GM12892 (cell line): ENCODE results near the gene SCAANT1. TPM values are rescaled to one million over a fixed set of nuclear protein-coding genes. Genes with fewer than 3 reads are reported as not detected.
A peak's percentile ranks its signal among the peaks of the same experiment; 100 is the strongest.

Source experiments
- DNase-seq: peaks from one replicate; pipeline ENCODE4 v3.0.0; 2011; ENCODE audit not compliant: insufficient read length
- FAIRE-seq: peaks from 2 replicates; lab custom pipeline; 2011; peaks lifted over from hg19 to GRCh38; lab: Jason Lieb, UNC
- POLR2A ChIP-seq: IDR thresholded peaks from 2 replicates; pipeline ENCODE4 v1.6.1; 2011; ENCODE audit warnings: low read depth, low read length, control low read depth
- POLR2AphosphoS5 ChIP-seq: IDR thresholded peaks from 2 replicates; pipeline ENCODE4 v1.6.1; 2011; ENCODE audit warnings: low read depth, low read length, control low read depth
- TAF1 ChIP-seq: IDR thresholded peaks from 2 replicates; pipeline ENCODE4 v1.6.1; 2011; ENCODE audit warnings: low read depth, mild to moderate bottlenecking, control low read depth, low read length, borderline replicate concordance
- polyA plus RNA-seq: library from polyadenylated mRNA; unstranded; fragments of >200 nt; gene quantifications from one replicate; pipeline ENCODE4 v1.2.1, GENCODE V29; 2012; ENCODE audit warnings: missing spikeins, inconsistent platforms; ENCODE audit not compliant: missing spikeins

Gene SCAANT1
- not detected for polyA plus RNA-seq

DNA sequence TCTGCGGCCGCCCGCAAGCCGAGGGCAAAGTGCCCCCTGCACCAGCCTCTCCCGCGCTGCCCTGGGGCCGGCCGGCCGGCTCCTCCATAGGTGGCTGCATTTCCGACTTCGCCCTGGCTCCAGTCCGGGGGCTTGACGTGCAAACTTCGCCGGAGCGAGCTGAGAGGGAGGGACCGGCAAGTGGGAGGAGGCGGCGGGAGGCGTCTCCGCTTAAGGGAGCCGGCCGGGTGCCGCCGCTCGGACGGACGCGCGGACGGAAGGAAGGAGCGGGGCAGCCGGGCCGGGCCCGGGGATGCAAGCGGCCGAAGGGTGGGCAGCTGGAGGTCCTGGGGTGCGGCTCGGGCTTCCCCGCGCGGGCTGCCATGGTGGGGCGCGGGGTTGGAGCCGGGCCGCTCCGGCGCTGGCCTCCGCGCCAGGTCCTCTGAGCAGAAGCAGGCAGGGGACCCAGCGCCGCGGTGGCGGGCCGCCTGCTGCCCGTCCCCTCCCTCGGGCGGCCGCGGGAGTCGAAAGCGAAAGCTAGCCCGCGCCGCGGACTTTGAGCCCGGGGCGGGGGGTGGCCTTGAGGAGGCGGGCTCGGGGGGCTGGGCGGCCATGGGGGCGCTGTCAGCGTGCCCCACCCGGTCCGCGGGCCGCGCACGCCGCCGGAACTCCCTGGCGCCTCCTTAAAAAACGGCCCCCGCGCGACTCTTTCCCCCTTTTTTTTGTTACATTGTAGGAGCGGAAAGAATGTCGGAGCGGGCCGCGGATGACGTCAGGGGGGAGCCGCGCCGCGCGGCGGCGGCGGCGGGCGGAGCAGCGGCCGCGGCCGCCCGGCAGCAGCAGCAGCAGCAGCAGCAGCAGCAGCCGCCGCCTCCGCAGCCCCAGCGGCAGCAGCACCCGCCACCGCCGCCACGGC, at the start of gene SCAANT1:
SCAANT1 (minus strand) TSS at position 511 of the 895 bp plus-strand sequence.
- DNase-seq (peak; percentile 73), FAIRE-seq (peak; percentile 84)
- TF ChIP-seq TAF1 = no peak
- peak; percentile 72; the same call in 1 of the 2 replicates for TF ChIP-seq POLR2A
- TF ChIP-seq POLR2AphosphoS5 = peak; percentile 31; the same call in 1 of the 2 replicates

DNA sequence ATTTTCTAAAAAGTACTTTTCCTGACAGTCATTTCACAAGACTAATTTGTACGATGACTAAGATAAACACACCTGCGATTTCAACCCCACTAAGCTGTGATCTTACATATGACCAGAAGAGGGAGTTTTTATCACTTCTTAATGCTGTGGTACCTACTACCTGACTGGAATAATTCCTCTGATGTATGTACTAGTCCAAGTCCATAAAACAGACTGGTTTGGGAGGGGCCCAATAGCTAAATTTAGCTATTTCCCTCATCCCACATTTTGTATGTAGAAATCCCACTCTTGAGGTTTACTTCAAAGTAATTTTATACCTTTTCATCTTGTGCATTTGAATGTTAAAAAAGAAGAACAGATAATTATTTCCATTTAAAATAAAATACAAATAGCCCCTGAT, 49.7 kb upstream of the SCAANT1 start:
- DNase-seq = no peak
- TF ChIP-seq POLR2AphosphoS5 = no peak
- no peak for TF ChIP-seq TAF1
- TF ChIP-seq POLR2A = no peak
- FAIRE-seq = peak; percentile 36

DNA sequence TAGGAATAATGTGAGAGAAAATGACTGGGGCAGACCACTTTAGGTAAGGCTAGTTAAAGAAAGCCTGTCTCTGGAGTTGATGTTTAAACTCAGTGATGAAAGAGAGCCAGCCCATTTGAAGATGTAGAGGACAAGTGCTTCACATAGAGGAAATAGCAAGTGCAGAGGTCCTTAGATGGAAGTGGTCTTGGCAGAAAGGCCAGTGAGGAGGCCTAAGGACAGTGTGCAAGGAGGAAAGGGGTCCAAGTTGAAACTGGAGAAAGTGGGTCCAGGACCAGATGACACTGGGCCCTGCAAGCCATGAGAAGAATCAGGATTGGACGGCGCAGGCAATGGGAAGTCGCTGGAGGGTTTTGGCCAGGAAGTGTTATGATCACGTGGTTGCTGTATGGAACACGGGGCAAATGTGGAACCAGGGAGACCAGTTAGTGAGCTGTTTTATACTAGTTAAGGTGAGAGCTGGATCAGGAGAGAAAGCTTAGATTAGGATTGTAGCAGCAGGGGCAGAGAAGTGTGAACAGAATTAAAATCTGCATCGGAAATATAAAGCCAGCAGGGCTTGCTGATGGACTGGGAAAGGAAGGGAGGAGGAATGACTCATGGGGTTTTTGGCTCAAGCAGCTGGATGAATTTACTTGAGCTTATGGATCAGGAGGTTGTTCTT, 48.0 kb upstream of the SCAANT1 start:
- no peak for DNase-seq
- TF ChIP-seq POLR2A (no peak), POLR2AphosphoS5 (no peak), TAF1 (no peak)
- no peak for FAIRE-seq

DNA sequence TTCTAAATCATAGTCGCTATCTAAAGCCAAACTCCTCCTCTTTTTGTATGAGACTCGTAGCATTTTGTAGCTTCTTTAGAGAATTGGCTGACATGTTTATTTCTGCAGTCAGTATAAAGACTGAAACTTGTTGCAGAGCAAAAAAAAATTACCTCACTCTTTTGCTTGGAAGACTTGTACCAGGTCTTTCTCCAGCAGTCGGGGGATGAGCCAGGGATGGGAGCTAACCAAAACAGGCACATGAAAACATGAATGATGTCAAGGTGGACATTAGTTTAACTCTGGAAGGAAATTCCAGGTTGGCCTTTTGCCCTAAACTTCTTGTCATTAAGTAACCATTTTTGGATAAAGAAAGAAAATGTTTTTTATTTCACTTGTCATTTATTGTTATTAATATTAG, 47.0 kb upstream of the SCAANT1 start:
- FAIRE-seq (peak; percentile 21), DNase-seq (no peak)
- no peak for TF ChIP-seq TAF1
- TF ChIP-seq POLR2A = no peak
- TF ChIP-seq POLR2AphosphoS5 = no peak

DNA sequence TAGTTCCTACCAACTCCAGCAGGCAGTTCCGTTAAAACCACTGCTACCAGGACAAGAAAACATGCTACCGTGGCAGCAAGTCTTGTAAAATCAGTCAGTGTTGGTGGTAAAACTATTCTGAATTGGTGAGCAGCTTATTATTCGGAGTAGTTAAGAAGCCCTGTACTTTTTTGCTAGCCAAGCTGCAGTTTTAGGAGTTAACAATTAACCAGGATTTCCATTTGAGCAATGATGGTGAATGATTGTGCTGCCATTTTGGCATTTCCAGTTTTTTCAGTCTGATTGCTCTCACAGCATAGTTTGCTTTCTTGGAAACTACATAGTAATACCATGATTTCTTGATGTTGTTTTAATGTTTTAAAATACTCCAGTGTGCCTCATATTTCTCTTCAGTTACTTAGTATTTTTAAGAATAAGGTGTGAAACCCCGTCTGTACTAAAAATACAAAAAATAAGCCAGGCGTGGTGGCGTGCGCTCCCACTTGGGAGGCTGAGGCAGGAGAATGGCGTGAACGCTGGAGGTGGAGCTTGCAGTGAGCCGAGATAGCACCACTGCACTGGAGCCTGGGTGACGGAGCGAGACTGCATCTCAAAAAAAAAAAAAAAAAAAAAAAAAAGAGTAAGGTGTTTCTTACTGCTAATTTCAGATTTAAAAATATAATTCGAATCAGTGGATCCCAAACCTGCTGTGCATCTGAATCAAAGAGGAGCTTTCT, 43.8 kb upstream of the SCAANT1 start:
- DNase-seq (no peak), FAIRE-seq (no peak)
- no peak for TF ChIP-seq POLR2A
- TF ChIP-seq TAF1 = no peak

DNA sequence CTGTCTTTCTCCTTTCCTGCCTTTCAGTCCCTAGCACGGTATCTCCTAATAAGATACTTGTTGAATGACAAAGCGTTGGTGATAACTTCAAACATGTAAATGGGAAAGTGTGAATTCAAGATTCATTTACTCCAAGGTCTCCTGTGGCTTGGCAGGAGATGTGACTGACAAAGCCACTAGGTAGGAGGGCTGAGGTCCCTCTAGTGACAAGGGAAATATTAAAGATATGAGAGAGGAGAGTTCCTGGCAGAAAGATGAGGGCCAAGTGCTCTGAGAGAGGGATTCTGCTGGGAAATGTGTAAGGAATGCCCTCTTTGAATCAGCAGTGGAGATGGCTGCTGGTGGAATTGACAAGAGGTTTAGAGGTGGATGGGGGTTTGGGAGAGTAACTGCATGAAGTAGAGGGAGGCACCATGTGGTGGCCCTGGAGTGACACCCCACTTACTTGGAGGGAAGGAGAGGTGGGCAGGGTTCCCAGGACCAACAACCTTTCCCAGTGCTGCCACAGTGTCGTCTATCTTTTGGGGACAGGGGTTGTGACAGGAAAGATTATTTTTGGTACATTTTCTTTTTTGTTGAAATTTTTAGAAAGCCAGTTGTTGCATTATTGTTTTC, 43.0 kb upstream of the SCAANT1 start:
- FAIRE-seq = no peak
- DNase-seq = no peak
- TF ChIP-seq TAF1 (no peak), POLR2AphosphoS5 (no peak), POLR2A (no peak)

DNA sequence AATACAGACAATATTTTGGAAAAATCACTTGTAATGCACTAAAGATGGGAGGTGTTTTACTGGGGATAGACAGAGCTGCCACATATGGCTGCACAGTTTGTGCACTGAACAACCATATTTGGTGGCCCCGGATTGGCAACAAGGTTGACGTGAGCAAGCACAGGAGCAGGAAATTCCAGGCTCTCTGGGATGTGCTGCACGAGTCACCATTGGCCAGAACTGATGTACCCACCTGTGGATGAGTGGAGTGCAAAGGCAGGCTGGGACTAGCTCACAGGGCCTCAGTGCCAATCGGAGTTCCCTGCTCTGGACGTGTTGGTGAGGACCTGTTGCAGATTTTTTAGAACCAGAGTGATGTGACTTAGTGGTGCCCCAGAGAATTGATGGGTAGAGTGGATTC, 42.0 kb upstream of the SCAANT1 start:
- no peak for FAIRE-seq

DNA sequence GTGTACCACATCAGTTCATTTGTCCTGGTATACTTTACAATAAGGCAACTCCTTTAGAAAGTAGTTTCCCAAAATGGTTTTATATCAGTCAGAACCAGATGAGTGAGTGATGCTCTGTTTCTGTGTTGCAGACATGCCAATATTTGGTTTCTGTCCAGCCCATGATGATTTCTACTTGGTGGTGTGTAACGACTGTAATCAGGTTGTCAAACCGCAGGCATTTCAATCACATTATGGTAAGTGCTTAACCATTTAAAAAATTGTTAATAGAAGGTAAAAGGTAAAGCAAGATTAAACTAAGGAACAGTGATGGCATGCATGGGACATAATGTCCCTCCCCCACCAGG, 40.0 kb upstream of the SCAANT1 start:
- FAIRE-seq (no peak), DNase-seq (no peak)
- TF ChIP-seq TAF1 = no peak
- TF ChIP-seq POLR2A = no peak
- no peak for TF ChIP-seq POLR2AphosphoS5

More for the DNA sequence above, 42.0 kb upstream of the SCAANT1 start:
- TF ChIP-seq POLR2A = no peak
- DNase-seq = no peak

DNA sequence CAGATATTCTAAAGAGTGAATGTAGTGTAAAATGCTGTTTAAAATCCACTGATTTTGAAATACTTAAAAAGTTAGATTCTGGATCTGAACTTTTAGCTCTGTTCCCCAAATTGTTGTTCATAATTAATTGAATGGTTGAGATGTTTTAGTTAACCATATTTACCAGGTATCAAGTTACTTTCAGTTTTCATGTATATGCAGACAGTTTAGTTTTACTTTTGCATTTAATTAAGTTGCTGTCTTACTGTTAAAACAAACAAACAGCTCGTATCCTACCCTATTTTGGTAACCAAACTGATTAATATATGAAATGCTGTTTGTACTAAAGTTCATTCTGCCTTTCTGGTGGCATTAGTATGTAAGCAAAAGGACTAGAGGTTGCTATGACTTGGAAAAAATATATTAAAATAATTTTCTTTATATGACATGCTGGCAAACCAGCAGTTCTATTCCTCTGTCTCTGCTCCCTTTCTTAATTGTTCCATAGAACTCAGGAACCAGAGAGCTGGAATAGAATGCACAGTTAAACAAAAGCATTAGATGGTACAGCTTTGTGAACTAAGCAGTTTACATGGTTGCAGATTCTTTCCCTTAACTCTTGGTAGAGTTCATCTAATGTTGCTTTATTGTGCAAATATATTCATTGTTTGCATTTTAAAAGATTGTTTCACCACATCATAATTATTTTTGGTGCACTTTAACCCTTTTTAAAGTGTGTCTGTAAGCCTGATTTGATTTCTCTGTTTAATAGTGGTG, 39.5 kb upstream of the SCAANT1 start:
- no peak for TF ChIP-seq POLR2A
- TF ChIP-seq POLR2AphosphoS5 = no peak
- TF ChIP-seq TAF1 = no peak
- FAIRE-seq (no peak), DNase-seq (no peak)

DNA sequence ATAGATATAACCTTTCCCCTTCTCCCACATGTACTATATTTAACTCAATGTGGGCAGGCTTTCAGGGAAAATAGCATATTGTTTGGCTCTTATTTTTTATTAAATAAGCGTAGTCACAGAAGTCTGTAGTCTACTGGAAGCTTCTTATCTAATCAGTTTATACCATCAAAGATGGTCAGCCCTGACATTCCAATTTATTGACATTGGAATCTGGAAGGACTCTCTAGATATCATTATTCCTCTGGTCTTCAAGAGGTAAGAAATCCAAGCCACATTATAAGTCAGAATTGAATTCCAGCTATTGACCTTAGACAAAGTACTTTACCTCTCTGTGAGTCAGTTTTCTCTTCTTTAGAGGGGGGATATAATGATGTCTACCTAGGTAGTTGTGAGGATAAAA, 38.5 kb upstream of the SCAANT1 start:
- FAIRE-seq (peak; percentile 14), DNase-seq (no peak)
- TF ChIP-seq POLR2A = no peak
- TF ChIP-seq TAF1 = no peak
- TF ChIP-seq POLR2AphosphoS5 = no peak

DNA sequence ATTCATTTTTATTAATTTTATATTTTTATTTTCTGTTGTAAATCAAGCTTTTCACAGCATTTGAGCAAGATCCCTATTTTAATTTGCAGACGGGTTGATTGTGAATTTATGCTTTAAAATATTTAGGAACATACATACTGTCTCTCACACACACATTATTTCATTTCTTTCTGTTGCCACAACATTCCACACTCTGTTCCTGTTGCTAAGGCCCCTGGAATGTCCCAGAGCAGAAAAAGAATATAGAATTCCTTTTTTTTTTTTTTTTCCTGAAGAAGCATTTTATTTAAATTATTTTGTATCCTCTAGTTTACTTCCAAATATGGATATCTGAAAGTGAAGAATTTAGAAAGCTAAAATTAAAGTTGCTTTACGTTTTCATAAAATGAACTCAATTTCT, 36.8 kb upstream of the SCAANT1 start:
- DNase-seq (no peak), FAIRE-seq (no peak)
- TF ChIP-seq POLR2A (no peak), TAF1 (no peak), POLR2AphosphoS5 (no peak)
